ENCODE measurements around the gene MAG. TPM values are rescaled to one million over a fixed set of nuclear protein-coding genes. Genes with fewer than 3 reads are reported as not detected.

Gene MAG
- total RNA-seq, 2 donors from 2014 or later = 13.9 TPM; not detected in 1

- intact Hi-C loops (cut with DNase I) = no loop called here
Observed at GRCh38 chr19:35345671-35346111, 53.7 kb downstream of the MAG start.

DNA sequence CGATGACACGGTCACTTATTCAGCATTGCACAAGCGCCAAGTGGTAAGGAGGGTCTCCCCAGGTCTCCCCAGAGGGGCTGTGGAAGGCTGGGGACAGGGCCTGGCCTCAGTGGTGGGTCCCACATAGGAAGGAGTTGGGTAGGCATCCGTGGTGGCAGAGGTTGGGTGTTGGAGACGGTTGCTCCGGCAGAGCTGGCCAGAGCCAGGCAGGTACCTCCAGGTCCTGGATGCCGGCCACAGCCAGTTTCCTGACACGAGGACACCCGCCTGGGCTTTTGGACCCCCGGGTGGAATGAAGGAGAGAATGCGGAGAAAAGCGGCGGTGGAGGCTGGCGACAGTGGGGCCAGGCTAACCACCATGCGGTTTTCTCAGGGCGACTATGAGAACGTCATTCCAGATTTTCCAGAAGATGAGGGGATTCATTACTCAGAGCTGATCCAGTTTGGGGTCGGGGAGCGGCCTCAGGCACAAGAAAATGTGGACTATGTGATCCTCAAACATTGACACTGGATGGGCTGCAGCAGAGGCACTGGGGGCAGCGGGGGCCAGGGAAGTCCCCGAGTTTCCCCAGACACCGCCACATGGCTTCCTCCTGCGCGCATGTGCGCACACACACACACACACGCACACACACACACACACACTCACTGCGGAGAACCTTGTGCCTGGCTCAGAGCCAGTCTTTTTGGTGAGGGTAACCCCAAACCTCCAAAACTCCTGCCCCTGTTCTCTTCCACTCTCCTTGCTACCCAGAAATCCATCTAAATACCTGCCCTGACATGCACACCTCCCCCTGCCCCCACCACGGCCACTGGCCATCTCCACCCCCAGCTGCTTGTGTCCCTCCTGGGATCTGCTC is 54.5 kb downstream of the MAG start:
- TF ChIP-seq POLR2AphosphoS5 (IDR thresholded peaks at IDR 0.05) (no peak), CTCF (IDR thresholded peaks at IDR 0.05) (no peak), POLR2A (IDR thresholded peaks at IDR 0.05) (no peak)
- H3K9me3 ChIP-seq = no peaks in the 10 kb centered on the region
- no peaks in the 10 kb centered on the region for H3K4me1 ChIP-seq (replicated peaks)
- WGBS = 46% methylated on average over 28 of the region's 28 CpGs
- DNase-seq (ENCODE audit: low spot score) = no peak
- intact Hi-C loops (cut with DNase I) = no loop called here
- H3K27me3 ChIP-seq (replicated peaks; ENCODE audit: insufficient read depth) = peaks cover 3% of the 10 kb centered on the region
- H3K27ac ChIP-seq = no peak overlapping the region
- no peak overlapping the region for H3K4me3 ChIP-seq
- H3K36me3 ChIP-seq = no peaks in the 10 kb centered on the region

More at GRCh38 chr19:35345671-35346111, 53.7 kb downstream of the MAG start:
- TF ChIP-seq CTCF (IDR thresholded peaks at IDR 0.05) (no peak), POLR2AphosphoS5 (IDR thresholded peaks at IDR 0.05) (no peak), POLR2A (IDR thresholded peaks at IDR 0.05) (no peak)
- no peaks in the 10 kb centered on the region for H3K4me1 ChIP-seq (replicated peaks)
- peaks cover 3% of the 10 kb centered on the region for H3K27me3 ChIP-seq (replicated peaks; ENCODE audit: insufficient read depth)
- H3K4me3 ChIP-seq = no peak overlapping the region
- H3K9me3 ChIP-seq = no peaks in the 10 kb centered on the region
- no peaks in the 10 kb centered on the region for H3K36me3 ChIP-seq
- no peak overlapping the region for H3K27ac ChIP-seq
- WGBS = 68% methylated on average over 11 of the region's 11 CpGs
- DNase-seq (ENCODE audit: low spot score) = no peak

DNA sequence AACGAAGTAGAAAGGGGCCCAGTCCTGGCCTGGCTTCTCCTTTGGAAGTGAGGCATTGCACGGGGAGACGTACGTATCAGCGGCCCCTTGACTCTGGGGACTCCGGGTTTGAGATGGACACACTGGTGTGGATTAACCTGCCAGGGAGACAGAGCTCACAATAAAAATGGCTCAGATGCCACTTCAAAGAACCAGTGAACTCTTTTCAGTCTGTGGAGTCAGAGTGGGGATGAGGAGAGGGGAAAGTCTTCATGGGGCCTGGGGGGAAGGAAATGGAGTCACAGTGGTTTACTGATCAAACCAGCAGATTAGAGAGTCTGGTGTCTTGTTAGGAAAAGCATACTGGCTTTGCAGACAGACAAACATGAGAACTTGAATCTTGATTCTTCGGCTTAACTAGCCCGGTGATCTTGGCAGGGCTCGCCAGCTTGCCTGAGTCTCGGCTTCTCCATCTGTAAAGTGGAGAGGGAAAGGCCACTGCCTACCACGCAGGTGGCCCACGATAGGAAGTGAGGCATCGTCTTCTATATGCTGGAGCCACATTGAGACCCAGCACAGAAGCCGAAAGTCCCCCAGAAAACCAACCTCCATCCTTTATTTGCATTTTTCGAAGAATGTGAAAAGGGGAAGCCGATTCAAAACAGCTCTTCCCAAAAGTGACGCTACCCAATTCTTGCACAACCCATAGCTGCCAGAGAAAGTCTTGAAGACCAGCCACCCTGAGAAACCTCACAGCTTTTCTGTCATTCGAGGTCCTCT is 55.4 kb downstream of the MAG start, which contains the start of gene FFAR1:
Gene FFAR1, plus strand, starts transcription at position 732 of the 759 bp plus-strand sequence. CDS start 3,650 bp downstream, outside the sequence.
- Histone ChIP-seq H3K27ac (no peak within 1 kb of the TSS), H3K4me3 (no peak within 1 kb of the TSS), H3K27me3 (replicated peaks; ENCODE audit: insufficient read depth) (peaks cover 3% of the 10 kb centered on the region), H3K36me3 (no peaks in the 10 kb centered on the region), H3K9me3 (no peaks in the 10 kb centered on the region), H3K4me1 (replicated peaks) (no peaks in the 10 kb centered on the region)
- 47% methylated on average over 18 of the region's 18 CpGs for WGBS
- intact Hi-C loops (cut with DNase I) = no loop called here
- DNase-seq (ENCODE audit: low spot score) = no peak
- no peak for TF ChIP-seq CTCF (IDR thresholded peaks at IDR 0.05)
- no peak for TF ChIP-seq POLR2AphosphoS5 (IDR thresholded peaks at IDR 0.05)
- TF ChIP-seq POLR2A (IDR thresholded peaks at IDR 0.05) = no peak

DNA sequence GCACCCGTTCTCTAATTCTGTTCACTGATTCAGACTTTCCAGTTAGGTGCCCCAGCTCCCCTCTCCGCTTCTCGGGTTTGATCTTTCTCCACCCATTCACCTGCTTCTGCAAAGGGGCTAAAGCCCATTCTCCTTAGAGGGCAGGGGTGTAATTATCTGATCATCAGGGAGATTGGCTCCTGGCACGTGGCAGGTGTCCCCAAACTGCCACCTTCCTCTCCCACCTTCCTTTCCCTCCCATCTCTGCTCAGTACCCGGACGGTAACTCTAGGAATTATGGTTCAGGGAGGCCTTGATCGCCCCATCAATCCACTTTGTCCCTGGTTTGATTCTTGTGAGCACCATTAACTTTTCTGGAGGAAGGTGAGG is 56.0 kb downstream of the MAG start:
- intact Hi-C loops (cut with DNase I) = no loop called here
- Histone ChIP-seq H3K4me1 (replicated peaks) (no peaks in the 10 kb centered on the region), H3K27ac (no peak overlapping the region), H3K9me3 (no peaks in the 10 kb centered on the region), H3K4me3 (no peak overlapping the region), H3K27me3 (replicated peaks; ENCODE audit: insufficient read depth) (peaks cover 3% of the 10 kb centered on the region), H3K36me3 (no peaks in the 10 kb centered on the region)
- 75% methylated on average over 7 of the region's 7 CpGs for WGBS
- TF ChIP-seq POLR2A (IDR thresholded peaks at IDR 0.05) (no peak), CTCF (IDR thresholded peaks at IDR 0.05) (no peak), POLR2AphosphoS5 (IDR thresholded peaks at IDR 0.05) (no peak)
- no peak for DNase-seq (ENCODE audit: low spot score)
